Measurements from ENCODE around the gene FDCSP.
"Not testable (repeated sequence)": the region's sequence is repeated elsewhere in the genome, so short reads cannot be mapped to it uniquely, and the experiment has no call there.

DNA sequence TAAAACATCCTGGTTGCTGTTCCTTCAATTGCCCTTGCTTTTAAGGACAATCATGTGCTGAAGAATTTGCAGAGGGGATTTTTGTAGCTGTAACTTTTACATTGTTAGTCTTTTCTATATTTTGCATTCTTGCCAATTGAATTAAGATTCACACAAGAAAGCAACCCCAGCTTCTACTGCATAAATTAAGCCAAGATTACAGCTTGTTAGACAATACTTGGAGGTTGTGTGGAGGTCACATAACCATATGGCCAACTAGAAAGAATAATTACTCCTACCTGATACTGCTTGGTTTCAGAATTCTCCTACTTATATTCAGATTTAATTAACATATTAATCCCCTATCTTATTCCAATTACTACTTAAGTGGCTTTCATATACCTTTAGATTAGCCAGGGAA, 4.1 kb upstream of the FDCSP start:
- TF ChIP-seq CTCF, POLR2A, EP300 (IDR thresholded peaks at IDR 0.05): not testable (repeated sequence)
